ENCODE measurements around the gene CD160.

The CD160 gene

DNA sequence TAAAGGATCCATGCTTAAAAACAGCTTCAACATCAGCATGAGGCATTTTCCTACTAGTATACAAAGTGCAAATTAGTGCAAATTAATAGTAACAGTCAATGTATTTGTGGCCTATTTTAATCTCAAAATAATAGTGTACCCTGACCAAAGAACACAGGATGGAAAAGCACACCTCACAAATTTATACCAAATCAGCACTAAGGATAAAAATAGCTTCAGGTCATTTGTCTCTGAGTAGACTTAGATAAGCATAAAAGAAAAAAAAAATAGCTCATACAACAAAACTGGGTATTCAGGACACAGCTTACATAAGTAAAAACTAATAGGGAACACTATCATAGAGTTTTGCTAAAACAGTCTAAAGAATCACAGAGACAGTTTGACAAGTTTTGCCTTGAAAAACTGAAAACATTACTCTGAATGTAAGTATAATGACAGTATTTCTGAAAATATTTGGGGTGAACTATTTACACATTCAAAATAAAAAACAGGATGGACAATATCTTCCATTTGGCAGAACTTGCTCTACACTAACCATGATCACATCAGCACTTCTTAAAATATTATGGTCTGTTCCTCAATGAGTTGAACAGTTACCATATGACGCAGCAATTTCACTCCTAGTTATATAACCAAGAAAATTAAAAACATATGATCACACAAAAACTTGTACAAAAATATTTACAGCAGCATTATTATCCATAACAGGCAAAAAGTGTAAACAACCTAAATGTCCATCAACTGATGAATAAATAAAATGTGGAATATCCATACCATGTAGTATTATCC lies 58.3 kb downstream of the CD160 start:
- in situ Hi-C loops (cut with MboI; ENCODE audit: low sequenced_read_pairs, unreplicated experiment): loop anchor here (5.0 kb wide), 1 partner anchor 50 kb away; no protein-coding TSS in a partner anchor

GRCh38 chr1:145778146-145778540 lies 58.8 kb downstream of the CD160 start:
- no peak for DNase-seq (ENCODE audit: low spot score)
- in situ Hi-C loops (cut with MboI; ENCODE audit: low sequenced_read_pairs, unreplicated experiment): loop anchor here (5.0 kb wide), 1 partner anchor 49 kb away; no protein-coding TSS in a partner anchor
- TF ChIP-seq, protein P1, sequence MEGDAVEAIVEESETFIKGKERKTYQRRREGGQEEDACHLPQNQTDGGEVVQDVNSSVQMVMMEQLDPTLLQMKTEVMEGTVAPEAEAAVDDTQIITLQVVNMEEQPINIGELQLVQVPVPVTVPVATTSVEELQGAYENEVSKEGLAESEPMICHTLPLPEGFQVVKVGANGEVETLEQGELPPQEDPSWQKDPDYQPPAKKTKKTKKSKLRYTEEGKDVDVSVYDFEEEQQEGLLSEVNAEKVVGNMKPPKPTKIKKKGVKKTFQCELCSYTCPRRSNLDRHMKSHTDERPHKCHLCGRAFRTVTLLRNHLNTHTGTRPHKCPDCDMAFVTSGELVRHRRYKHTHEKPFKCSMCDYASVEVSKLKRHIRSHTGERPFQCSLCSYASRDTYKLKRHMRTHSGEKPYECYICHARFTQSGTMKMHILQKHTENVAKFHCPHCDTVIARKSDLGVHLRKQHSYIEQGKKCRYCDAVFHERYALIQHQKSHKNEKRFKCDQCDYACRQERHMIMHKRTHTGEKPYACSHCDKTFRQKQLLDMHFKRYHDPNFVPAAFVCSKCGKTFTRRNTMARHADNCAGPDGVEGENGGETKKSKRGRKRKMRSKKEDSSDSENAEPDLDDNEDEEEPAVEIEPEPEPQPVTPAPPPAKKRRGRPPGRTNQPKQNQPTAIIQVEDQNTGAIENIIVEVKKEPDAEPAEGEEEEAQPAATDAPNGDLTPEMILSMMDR (IDR thresholded peaks at IDR 0.05; ENCODE audit: borderline replicate concordance, control extremely low read depth, extremely low read depth, insufficient read depth, missing control alignments): no peak

More for the DNA sequence above, 58.3 kb downstream of the CD160 start:
- DNase-seq (ENCODE audit: low spot score): no peak
- TF ChIP-seq, protein P1 (IDR thresholded peaks at IDR 0.05; ENCODE audit: borderline replicate concordance, control extremely low read depth, extremely low read depth, insufficient read depth, missing control alignments): no peak

DNA sequence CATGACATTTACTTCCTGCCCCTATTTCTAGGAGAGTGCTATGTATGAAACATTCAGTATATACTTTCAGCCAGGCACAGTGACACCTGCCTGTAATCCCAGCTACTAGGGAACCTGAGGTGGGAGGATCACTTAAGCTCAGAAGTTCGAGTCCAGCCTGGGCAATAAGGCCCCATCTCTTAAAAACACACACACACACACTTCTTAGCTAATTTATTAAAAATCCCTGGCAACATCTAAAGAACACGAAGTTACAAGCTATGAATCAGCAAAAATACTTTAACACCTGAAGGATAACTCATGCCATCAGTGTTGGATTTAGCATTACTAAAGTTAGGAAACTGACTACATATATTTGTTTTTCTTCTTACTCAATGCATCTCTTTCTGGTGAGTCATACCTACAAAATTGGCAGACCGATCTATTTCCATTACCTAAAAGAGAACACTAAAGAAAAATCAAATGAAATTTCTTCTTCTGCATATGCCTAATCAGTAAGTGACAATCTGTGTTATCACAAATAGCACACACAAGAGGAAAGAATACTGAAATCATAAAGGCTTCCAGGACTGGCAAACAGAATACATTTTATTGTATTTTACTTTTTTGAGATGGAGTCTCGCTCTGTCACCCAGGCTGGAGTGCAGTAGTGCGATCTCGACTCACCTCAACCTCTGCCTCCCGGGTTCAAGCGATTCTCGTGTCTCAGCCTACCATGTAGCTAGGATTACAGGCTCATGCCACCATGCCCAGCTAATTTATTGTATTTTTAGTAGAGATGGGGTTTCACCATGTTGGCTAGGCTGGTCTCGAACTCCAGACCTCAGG lies 63.2 kb downstream of the CD160 start:
- in situ Hi-C loops (cut with MboI; ENCODE audit: low sequenced_read_pairs, unreplicated experiment): no loop called here
- DNase-seq (ENCODE audit: low spot score): no peak
- TF ChIP-seq, protein P1 (IDR thresholded peaks at IDR 0.05; ENCODE audit: borderline replicate concordance, control extremely low read depth, extremely low read depth, insufficient read depth, missing control alignments): no peak

DNA sequence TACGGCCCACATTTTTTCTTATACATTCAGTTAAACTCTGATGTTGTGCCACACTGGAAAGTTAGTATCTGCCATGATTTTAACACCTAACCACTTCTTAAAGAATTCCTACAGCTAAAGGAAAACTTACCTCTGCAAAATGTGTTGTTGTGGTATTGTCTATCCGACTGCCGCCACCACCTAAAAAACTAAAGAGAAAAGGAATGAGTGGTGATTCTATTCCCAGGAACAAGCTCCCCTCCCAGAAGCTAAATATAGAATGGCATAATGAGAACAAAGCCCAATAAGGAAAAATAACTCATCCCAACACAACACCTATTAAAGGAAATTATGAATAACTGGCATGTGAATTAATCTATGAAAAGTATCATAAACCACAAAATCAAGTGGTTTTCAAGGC lies 65.1 kb downstream of the CD160 start:
- TF ChIP-seq, protein P1 (IDR thresholded peaks at IDR 0.05; ENCODE audit: borderline replicate concordance, control extremely low read depth, extremely low read depth, insufficient read depth, missing control alignments): no peak
- in situ Hi-C loops (cut with MboI; ENCODE audit: low sequenced_read_pairs, unreplicated experiment): no loop called here
- no peak for DNase-seq (ENCODE audit: low spot score)

DNA sequence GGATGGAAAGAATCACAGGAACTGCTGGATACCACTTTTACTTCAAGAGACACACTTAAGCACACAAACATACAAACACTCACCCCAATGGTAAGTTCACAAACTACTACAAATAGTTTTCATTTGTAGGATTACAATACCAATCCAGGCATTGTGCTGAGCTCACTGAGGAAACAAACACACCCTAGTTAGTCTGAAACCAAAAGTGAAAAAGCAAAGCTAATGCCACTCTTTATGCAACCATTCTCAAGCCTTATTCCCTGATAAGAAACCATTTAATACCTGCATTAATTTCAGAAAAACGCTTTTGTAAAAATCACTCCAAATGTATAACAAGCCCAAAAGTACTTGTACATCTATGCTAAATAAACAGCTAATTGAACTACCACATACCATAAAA lies 66.2 kb downstream of the CD160 start:
- in situ Hi-C loops (cut with MboI; ENCODE audit: low sequenced_read_pairs, unreplicated experiment): no loop called here

DNA sequence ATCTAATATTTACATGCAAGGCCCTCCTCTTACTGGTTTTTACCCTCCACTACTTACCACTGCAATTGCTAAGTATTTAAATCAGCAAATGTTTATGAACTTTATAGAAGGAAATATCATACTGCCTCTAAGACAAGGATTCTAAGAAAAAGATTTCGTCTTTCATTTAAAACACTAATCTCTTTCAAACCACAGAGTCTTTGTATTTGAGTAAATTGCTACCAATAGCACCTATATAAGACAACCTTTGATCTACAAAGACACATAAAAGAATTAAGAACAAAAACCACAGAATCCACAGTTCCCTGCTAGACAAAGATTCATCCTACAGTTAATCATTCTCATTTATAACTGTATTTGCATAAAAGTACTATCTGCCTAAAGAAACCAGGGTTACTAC lies 67.0 kb downstream of the CD160 start:
- DNase-seq (ENCODE audit: low spot score): no peak
- in situ Hi-C loops (cut with MboI; ENCODE audit: low sequenced_read_pairs, unreplicated experiment): no loop called here
- TF ChIP-seq, protein P1 (IDR thresholded peaks at IDR 0.05; ENCODE audit: borderline replicate concordance, control extremely low read depth, extremely low read depth, insufficient read depth, missing control alignments): no peak

More for the DNA sequence above, 66.2 kb downstream of the CD160 start:
- TF ChIP-seq, protein P1 (IDR thresholded peaks at IDR 0.05; ENCODE audit: borderline replicate concordance, control extremely low read depth, extremely low read depth, insufficient read depth, missing control alignments): no peak
- DNase-seq (ENCODE audit: low spot score): peak; percentile 25

Measured in GM13976 (cell line).